WERI-Rb-1 (cell line): ENCODE results near the gene ZNF579.

Source experiments
- DNase-seq: peaks from one replicate; pipeline ENCODE4 v3.0.0-alpha.2; 2020
- H3K27ac ChIP-seq: fragments of 250-450 bp; sonication (Bioruptor Pico); 2 replicates; pipeline ENCODE4 v1.5.1; 2020; ENCODE audit warnings: mild to moderate bottlenecking, moderate library complexity
- H3K27me3 ChIP-seq: fragments of 250-450 bp; sonication (Bioruptor Pico); 2 replicates; pipeline ENCODE4 v1.5.1; 2021; ENCODE audit warnings: mild to moderate bottlenecking, low read depth, moderate library complexity; ENCODE audit not compliant: insufficient read depth, severe bottlenecking
- H3K36me3 ChIP-seq: fragments of 250-450 bp; sonication (Bioruptor Pico); 2 replicates; pipeline ENCODE4 v1.5.1; 2020; ENCODE audit warnings: mild to moderate bottlenecking, moderate library complexity
- H3K4me3 ChIP-seq: 2 replicates; pipeline ENCODE4 v1.5.1; 2011; ENCODE audit warnings: low read depth, mild to moderate bottlenecking, control low read depth, low read length
- H3K9me3 ChIP-seq: fragments of 250-450 bp; sonication (Bioruptor Pico); 2 replicates; pipeline ENCODE4 v1.5.1; 2021; ENCODE audit warnings: mild to moderate bottlenecking, moderate library complexity; ENCODE audit not compliant: severe bottlenecking
- CTCF ChIP-seq: IDR thresholded peaks from 2 replicates; pipeline ENCODE4 v1.5.1; 2011; ENCODE audit warnings: low read depth, mild to moderate bottlenecking, control low read depth, inconsistent platforms, low read length

The ZNF579 gene

GRCh38 chr19:55546011-55546410 lies 34.6 kb downstream of the ZNF579 start:
- TF ChIP-seq CTCF = no peak
- H3K27ac ChIP-seq = no peak overlapping the region
- H3K9me3 ChIP-seq = no peaks in the 10 kb centered on the region
- no peak for DNase-seq
- H3K36me3 ChIP-seq = no peaks in the 10 kb centered on the region
- no peak overlapping the region for H3K4me3 ChIP-seq
- H3K27me3 ChIP-seq = no peaks in the 10 kb centered on the region

- H3K27ac ChIP-seq = no peak within 1 kb of the TSS
- no peak within 1 kb of the TSS for H3K4me3 ChIP-seq
- no peak for TF ChIP-seq CTCF
- no peaks in the 10 kb centered on the region for H3K27me3 ChIP-seq
- no peak for DNase-seq
- H3K36me3 ChIP-seq = no peaks in the 10 kb centered on the region
- H3K9me3 ChIP-seq = no peaks in the 10 kb centered on the region
Measured at GRCh38 chr19:55545443-55545842, 35.2 kb downstream of the ZNF579 start, which contains the start of gene SBK3. SBK3 (minus strand) TSS chr19:55545543; CDS start chr19:55545543, 0 bp downstream.

- TF ChIP-seq CTCF = no peak
- Histone ChIP-seq H3K9me3 (no peaks in the 10 kb centered on the region), H3K4me3 (no peak overlapping the region), H3K27me3 (no peaks in the 10 kb centered on the region), H3K36me3 (no peaks in the 10 kb centered on the region), H3K27ac (no peak overlapping the region)
- DNase-seq = no peak
Measured at GRCh38 chr19:55544776-55545439, 35.7 kb downstream of the ZNF579 start.

- TF ChIP-seq CTCF = no peak
- no peak for DNase-seq
- H3K4me3 ChIP-seq = no peak overlapping the region
- no peaks in the 10 kb centered on the region for H3K27me3 ChIP-seq
- H3K9me3 ChIP-seq = no peaks in the 10 kb centered on the region
- H3K36me3 ChIP-seq = no peaks in the 10 kb centered on the region
- no peak overlapping the region for H3K27ac ChIP-seq
Measured at GRCh38 chr19:55544014-55544413, 36.6 kb downstream of the ZNF579 start.

- no peak for DNase-seq
- H3K36me3 ChIP-seq = no peaks in the 10 kb centered on the region
- H3K9me3 ChIP-seq = no peaks in the 10 kb centered on the region
- H3K27ac ChIP-seq = no peak overlapping the region
- H3K4me3 ChIP-seq = no peak overlapping the region
- H3K27me3 ChIP-seq = no peaks in the 10 kb centered on the region
- TF ChIP-seq CTCF = no peak
Measured at GRCh38 chr19:55543567-55543966, 37.1 kb downstream of the ZNF579 start.
